Measurements from ENCODE around the gene SFT2D1. TPM values are rescaled to one million over a fixed set of nuclear protein-coding genes. Genes with fewer than 3 reads are reported as not detected.
A peak's percentile ranks its signal among the peaks of the same experiment; 100 is the strongest.

Gene SFT2D1
- total and polyA plus RNA-seq, 9 of the 15 experiments (the other 6 are each of a cell fraction or from before 2014, with no cell fraction given): 54.4 to 140 (median 74.6) TPM

- no peak for TF ChIP-seq ZNF764 (CRISPR knock-in tag; IDR thresholded peaks at IDR 0.05; ENCODE audit: low read depth)
- peak; percentile 57; the same call in 1 of the 2 replicates for TF ChIP-seq HCFC1 (IDR thresholded peaks at IDR 0.05; ENCODE audit: low read depth, low read length)
- TF ChIP-seq ILF3 (IDR thresholded peaks at IDR 0.05; ENCODE audit: borderline replicate concordance): no peak
- peak; percentile 68; the same call in 1 of the 2 replicates for TF ChIP-seq HLTF (IDR thresholded peaks at IDR 0.05)
- TF ChIP-seq GATAD2B (IDR thresholded peaks at IDR 0.05; ENCODE audit: borderline replicate concordance): no peak; the same call in 1 of the 2 replicates
- TF ChIP-seq NEUROD1 (IDR thresholded peaks at IDR 0.05; ENCODE audit: borderline replicate concordance, low read depth, low read length, partially characterized antibody): no peak
- no peak for TF ChIP-seq ZNF3 (CRISPR knock-in tag; IDR thresholded peaks at IDR 0.05)
- peak; percentile 77 for TF ChIP-seq MTA1 (IDR thresholded peaks at IDR 0.05; ENCODE audit: borderline replicate concordance)
- TF ChIP-seq CREB5 (CRISPR knock-in tag; IDR thresholded peaks at IDR 0.05): no peak
- TF ChIP-seq PRMT5 (CRISPR knock-in tag; IDR thresholded peaks at IDR 0.05): no peak
- TF ChIP-seq ZBTB49 (CRISPR knock-in tag; IDR thresholded peaks at IDR 0.05; ENCODE audit: borderline replicate concordance): 0 out of 2 replicates have a peak, but pooled peaks have one; percentile 60
- TF ChIP-seq SMAD4 (CRISPR knock-in tag; conservative IDR thresholded peaks at IDR 0.05): no peak; the same call in 1 of the 2 replicates
- no peak for TF ChIP-seq ZNF75A (CRISPR knock-in tag; IDR thresholded peaks at IDR 0.05)
- no peak for TF ChIP-seq RNF2 (IDR thresholded peaks at IDR 0.05)
- TF ChIP-seq ZNF668 (CRISPR knock-in tag; IDR thresholded peaks at IDR 0.05): no peak
- no peak for TF ChIP-seq REST (IDR thresholded peaks at IDR 0.05; ENCODE audit: borderline replicate concordance)
- no peak for TF ChIP-seq REST (CRISPR knock-in tag; IDR thresholded peaks at IDR 0.05; ENCODE audit: low read depth)
These were observed at the start of gene SFT2D1 (continued) for GRCh38 chr6:166342349-166343149.
